GM12878 (cell line): ENCODE measurements around the gene SSBP1. TPM values are rescaled to one million over a fixed set of nuclear protein-coding genes. Genes with fewer than 3 reads are reported as not detected.

Source experiments
- ASH2L ChIP-seq: fragments of 300-600, 200-600 bp; sonication (generic); IDR thresholded peaks from 2 replicates; pipeline ENCODE4 v1.6.1; 2017; ENCODE audit warnings: low read depth, mild to moderate bottlenecking, borderline replicate concordance
- ATF7 ChIP-seq: fragments of 450-650 bp; IDR thresholded peaks from 2 replicates; pipeline ENCODE4 v1.6.1; 2016; ENCODE audit warnings: low read depth, mild to moderate bottlenecking
- BACH1 ChIP-seq: fragments of 450-650 bp; IDR thresholded peaks from 2 replicates; pipeline ENCODE4 v1.6.1; 2017; ENCODE audit warnings: mild to moderate bottlenecking, borderline replicate concordance
- BRCA1 ChIP-seq: IDR thresholded peaks from 2 replicates; pipeline ENCODE4 v1.6.1; 2011; ENCODE audit warnings: low read depth, low read length, improper control_type of control experiment
- CEBPB ChIP-seq, 2 experiments: fragments of 150-350 bp in 1 of 2; IDR thresholded peaks; 2 replicates each; pipeline ENCODE4 v1.6.1; 2012 to 2014; ENCODE audit warnings: low read depth in 2 of 2, low read length in 2 of 2, borderline replicate concordance in 1 of 2, inconsistent platforms in 1 of 2
- CHD4 ChIP-seq: fragments of 200-600 bp; sonication (generic); IDR thresholded peaks from 2 replicates; pipeline ENCODE4 v1.6.1; 2016; ENCODE audit warnings: mild to moderate bottlenecking
- CREB1 ChIP-seq: IDR thresholded peaks from 2 replicates; pipeline ENCODE4 v1.6.1; 2012; ENCODE audit warnings: low read depth, mild to moderate bottlenecking, inconsistent platforms
- CREM ChIP-seq: IDR thresholded peaks from 2 replicates; pipeline ENCODE4 v1.6.1; 2014; ENCODE audit warnings: antibody characterized with exemption, low read depth
- E4F1 ChIP-seq: fragments of 450-650 bp; IDR thresholded peaks from 2 replicates; pipeline ENCODE4 v1.6.1; 2018; ENCODE audit warnings: borderline replicate concordance, mild to moderate bottlenecking; ENCODE audit not compliant: partially characterized antibody
- EP300 ChIP-seq, 2 experiments: fragments of 150-350 bp in 1 of 2; IDR thresholded peaks; 2 replicates each; pipeline ENCODE4 v1.6.1; 2011 to 2012; ENCODE audit warnings: low read depth in 2 of 2, low read length in 2 of 2, borderline replicate concordance in 1 of 2, improper control_type of control experiment in 1 of 2, inconsistent platforms in 1 of 2; ENCODE audit not compliant: control insufficient read depth in 1 of 2
- MTA2 ChIP-seq: fragments of 450-650 bp; IDR thresholded peaks from 2 replicates; pipeline ENCODE4 v1.6.1; 2016; ENCODE audit warnings: low read depth, mild to moderate bottlenecking, moderate library complexity
- MTA3 ChIP-seq: IDR thresholded peaks from 2 replicates; pipeline ENCODE4 v1.6.1; 2012; ENCODE audit warnings: low read length, inconsistent platforms, borderline replicate concordance
- MXI1 ChIP-seq: fragments of 150-350 bp; IDR thresholded peaks from 2 replicates; pipeline ENCODE4 v1.6.1; 2011; ENCODE audit warnings: low read depth, mild to moderate bottlenecking, inconsistent platforms, low read length, improper control_type of control experiment
- NFYB ChIP-seq: IDR thresholded peaks from 2 replicates; pipeline ENCODE4 v1.6.1; 2011; ENCODE audit warnings: low read depth, mild to moderate bottlenecking, low read length, improper control_type of control experiment, moderate library complexity; ENCODE audit not compliant: insufficient read depth
- PKNOX1 ChIP-seq: fragments of 450-650 bp; IDR thresholded peaks from 2 replicates; pipeline ENCODE4 v1.6.1; 2016; ENCODE audit warnings: mild to moderate bottlenecking
- POLR2A ChIP-seq: IDR thresholded peaks from 2 replicates; pipeline ENCODE4 v1.6.1; 2011; ENCODE audit warnings: low read depth, mild to moderate bottlenecking, low read length
- RCOR1 ChIP-seq: conservative IDR thresholded peaks from 2 replicates; pipeline ENCODE4 v1.6.1; 2012; ENCODE audit warnings: low read depth, low read length, improper control_type of control experiment
- RUNX3 ChIP-seq: IDR thresholded peaks from 2 replicates; pipeline ENCODE4 v1.6.1; 2012; ENCODE audit warnings: low read length, inconsistent platforms
- SIN3A ChIP-seq: IDR thresholded peaks from 2 replicates; pipeline ENCODE4 v1.6.1; 2012; ENCODE audit warnings: low read depth, low read length, improper control_type of control experiment
- SKIL ChIP-seq: fragments of 450-650 bp; IDR thresholded peaks from 2 replicates; pipeline ENCODE4 v1.6.1; 2017; ENCODE audit warnings: mild to moderate bottlenecking, low read depth, inconsistent platforms; ENCODE audit not compliant: poor library complexity, severe bottlenecking
- SREBF2 ChIP-seq: IDR thresholded peaks from 2 replicates; pipeline ENCODE4 v1.6.1; 2012; ENCODE audit warnings: mild to moderate bottlenecking, low read length
- TBL1XR1 ChIP-seq: IDR thresholded peaks from 2 replicates; pipeline ENCODE4 v1.6.1; 2012; ENCODE audit warnings: low read depth, low read length, improper control_type of control experiment
- YBX1 ChIP-seq: fragments of 450-650 bp; IDR thresholded peaks from 2 replicates; pipeline ENCODE4 v1.6.1; 2016; ENCODE audit warnings: antibody characterized with exemption
- ZNF24 ChIP-seq: fragments of 450-650 bp; IDR thresholded peaks from 2 replicates; pipeline ENCODE4 v1.6.1; 2017; ENCODE audit warnings: antibody characterized with exemption, mild to moderate bottlenecking
- polyA plus RNA-seq, 11 experiments: library from polyadenylated mRNA; depleted of rRNA in 4 of 11; unstranded in 6 of 11; stranded (reverse) in 5 of 11; fragments of >200 nt; fragmentation: Nextera tagmentation in 4 of 11; fragmentation: Illumina TruSeq in 1 of 11; extraction: Ambion mirVana in 4 of 11; extraction: Trizol in 1 of 11; gene quantifications; 1 replicate in 1 of 11; 2 replicates in 10 of 11; pipeline versions ENCODE4 v1.2.1 to v1.2.3, GENCODE V29; 2011 to 2016; ENCODE audit warnings: inconsistent platforms in 2 of 11, missing spikeins in 2 of 11, low read depth in 1 of 11
- total RNA-seq, 4 experiments: library from RNA; depleted of rRNA in 3 of 4; stranded (reverse); fragments of >200 nt in 3 of 4; fragmentation: Illumina TruSeq in 1 of 4; extraction: Trizol in 1 of 4; gene quantifications; 2 replicates each; pipeline versions ENCODE4 v1.2.1 to v1.2.3, GENCODE V29; 2013 to 2021
- TF ChIP-seq, protein P1 (sequence below): IDR thresholded peaks from 2 replicates; pipeline ENCODE4 v1.6.1; 2011; ENCODE audit warnings: borderline replicate concordance, low read depth, mild to moderate bottlenecking, moderate library complexity, mixed read lengths, low read length; ENCODE audit not compliant: insufficient read depth; ENCODE audit errors: extremely low read length

Gene SSBP1
- total and polyA plus RNA-seq, 10 of the 15 experiments (the other 5 are each of a cell fraction or from before 2014, with no cell fraction given) = 191 to 998 (median 418) TPM

DNA sequence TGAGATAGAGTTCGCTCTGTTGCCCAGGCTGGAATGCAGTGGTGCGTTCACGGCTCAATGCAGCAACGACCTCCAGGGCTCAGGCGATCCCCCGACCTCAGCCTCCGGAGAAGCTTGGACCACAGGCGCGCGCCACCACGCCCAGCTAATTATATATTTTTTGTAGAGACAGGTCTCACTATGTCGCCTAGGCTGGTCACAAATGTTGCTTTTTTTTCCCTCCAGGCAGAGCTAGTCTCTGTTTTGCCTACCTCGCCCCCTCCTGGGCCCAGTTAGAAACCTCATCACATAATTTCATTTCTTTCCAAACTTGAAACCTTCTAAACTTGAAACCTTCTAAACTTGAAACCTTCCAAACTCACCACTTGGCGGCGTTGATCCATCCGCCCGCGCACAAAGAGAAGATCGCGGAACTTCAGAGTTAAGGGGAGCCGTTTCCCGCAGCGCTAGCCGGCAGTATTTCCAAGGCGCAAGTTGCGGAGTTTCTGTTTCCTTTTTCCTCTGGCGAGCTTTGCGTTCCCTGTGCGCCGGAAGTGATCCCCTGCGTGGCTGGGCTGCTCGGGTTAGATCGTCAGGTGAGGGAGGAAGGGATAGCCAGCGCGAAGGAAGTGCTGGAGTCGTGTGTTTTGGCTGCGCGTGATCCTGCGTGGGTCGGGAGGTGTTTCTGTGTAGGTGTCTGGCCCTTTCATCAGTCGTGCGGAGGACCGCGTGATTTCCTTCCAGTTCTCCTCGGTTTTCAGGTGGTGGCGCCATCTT, at the start of gene SSBP1 (continued):
- TF ChIP-seq SKIL (peak; percentile 90), ATF7 (peak; percentile 75), ZNF24 (peak; percentile 73), EP300 (IDR thresholded peaks at IDR 0.05; ENCODE audit: borderline replicate concordance in 1 of 2, control insufficient read depth in 1 of 2, low read depth in 2 of 2, low read length in 2 of 2) (no peak; a peak in 1 of 4 replicates), E4F1 (peak; percentile 89), BACH1 (peak; percentile 64; the same call in 1 of the 2 replicates), PKNOX1 (peak; percentile 69), RCOR1 (no peak), RUNX3 (peak; percentile 81), SREBF2 (peak; percentile 32; the same call in 1 of the 2 replicates), NFYB (no peak), CHD4 (no peak), CREB1 (peak; percentile 96), MXI1 (peak; percentile 89), TBL1XR1 (no peak; the same call in none of the 2 replicates), MTA3 (peak; percentile 94; the same call in 1 of the 2 replicates), CEBPB (IDR thresholded peaks at IDR 0.05; ENCODE audit: borderline replicate concordance in 1 of 2, low read depth in 2 of 2, low read length in 2 of 2) (0 out of 4 replicates have a peak, but pooled peaks of 1 of the 2 experiments have one; percentile 23), CREM (peak; percentile 97), YBX1 (no peak), ASH2L (peak; percentile 83; the same call in 1 of the 2 replicates), POLR2A (peak; percentile 99), MTA2 (peak; percentile 88), SIN3A (peak; percentile 57; the same call in 1 of the 2 replicates), BRCA1 (no peak)
- TF ChIP-seq, protein P1, sequence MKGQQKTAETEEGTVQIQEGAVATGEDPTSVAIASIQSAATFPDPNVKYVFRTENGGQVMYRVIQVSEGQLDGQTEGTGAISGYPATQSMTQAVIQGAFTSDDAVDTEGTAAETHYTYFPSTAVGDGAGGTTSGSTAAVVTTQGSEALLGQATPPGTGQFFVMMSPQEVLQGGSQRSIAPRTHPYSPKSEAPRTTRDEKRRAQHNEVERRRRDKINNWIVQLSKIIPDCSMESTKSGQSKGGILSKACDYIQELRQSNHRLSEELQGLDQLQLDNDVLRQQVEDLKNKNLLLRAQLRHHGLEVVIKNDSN = no peak
